PC-9 (cell line): ENCODE data around the gene DRAP1. TPM values are rescaled to one million over a fixed set of nuclear protein-coding genes. Genes with fewer than 3 reads are reported as not detected.

Experiments
- BruUV-seq: library from RNA; stranded (reverse); fragments of 400-500 nt; replicated peaks from 2 replicates; lab custom pipeline; 2021; lab: Mats Ljungman, UMichigan
- CTCF ChIA-PET: fragments of 300-600 bp; sonication (Branson Sonifier 250); formaldehyde crosslinking; loops from one replicate; lab custom pipeline; 2022; ENCODE audit warnings: antibody characterized with exemption; lab: Charles Lee
- POLR2A ChIA-PET: fragments of 300-600 bp; sonication (Branson Sonifier 250); formaldehyde crosslinking; loops from one replicate; lab custom pipeline; 2022; ENCODE audit warnings: antibody characterized with exemption; ENCODE audit not compliant: unreplicated experiment; lab: Charles Lee
- DNase-seq, 2 experiments: peaks; one replicate each; pipeline versions ENCODE4 v3.0.0 to v3.0.0-alpha.2; 2015 to 2022; ENCODE audit warnings: mixed read lengths in 1 of 2
- H2AFZ ChIP-seq: fragments of 200-600 bp; sonication (generic); 2 replicates; pipeline ENCODE4 v1.8.1; 2017; ENCODE audit warnings: antibody characterized with exemption
- H3F3A ChIP-seq: fragments of 200-600 bp; sonication (generic); 2 replicates; pipeline ENCODE4 v1.8.1; 2017; ENCODE audit warnings: antibody characterized with exemption, mild to moderate bottlenecking, low read depth; ENCODE audit not compliant: insufficient read depth
- H3K27ac ChIP-seq: fragments of 200-600 bp; sonication (generic); 2 replicates; pipeline ENCODE4 v1.6.1; 2016; ENCODE audit warnings: mixed run types
- H3K27me3 ChIP-seq: fragments of 200-600 bp; sonication (generic); 2 replicates; pipeline ENCODE4 v1.6.1; 2016; ENCODE audit warnings: low read depth, mixed run types; ENCODE audit not compliant: insufficient read depth
- H3K36me3 ChIP-seq: fragments of 200-600 bp; sonication (generic); 2 replicates; pipeline ENCODE4 v1.6.1; 2016; ENCODE audit warnings: low read depth, mixed run types
- H3K4me1 ChIP-seq: fragments of 200-600 bp; sonication (generic); replicated peaks from 2 replicates; pipeline ENCODE4 v1.6.1; 2016; ENCODE audit warnings: mixed run types; ENCODE audit not compliant: insufficient read depth
- H3K4me2 ChIP-seq: fragments of 200-600 bp; sonication (generic); 2 replicates; pipeline ENCODE4 v1.6.1; 2017; ENCODE audit warnings: mixed run types
- H3K4me3 ChIP-seq: fragments of 200-600 bp; sonication (generic); 2 replicates; pipeline ENCODE4 v1.6.1; 2016; ENCODE audit warnings: mixed run types
- H3K79me2 ChIP-seq: fragments of 200-600 bp; sonication (generic); 2 replicates; pipeline ENCODE4 v1.6.1; 2017; ENCODE audit warnings: low read depth, mixed run types
- H3K9me2 ChIP-seq: fragments of 200-600 bp; sonication (generic); 2 replicates; pipeline ENCODE4 v1.8.1; 2017; ENCODE audit warnings: mild to moderate bottlenecking; ENCODE audit not compliant: insufficient read depth
- H3K9me3 ChIP-seq: fragments of 200-600 bp; sonication (generic); 2 replicates; pipeline ENCODE4 v1.8.1; 2016; ENCODE audit warnings: low read depth; ENCODE audit not compliant: insufficient read depth
- H4K20me1 ChIP-seq: fragments of 200-600 bp; sonication (generic); 2 replicates; pipeline ENCODE4 v1.8.1; 2017; ENCODE audit not compliant: insufficient read depth
- EZH2 ChIP-seq: fragments of 200-600 bp; sonication (generic); IDR thresholded peaks from 2 replicates; pipeline ENCODE4 v1.8.0; 2017; ENCODE audit warnings: antibody characterized with exemption, low read depth
- intact Hi-C: fragments of 100-400 bp; cut with micrococcal nuclease; formaldehyde crosslinking; loops from one replicate; pipeline ENCODE4 v1.10.0; 2022; ENCODE audit not compliant: unreplicated experiment
- total RNA-seq: library from RNA; stranded (reverse); gene quantifications from 2 replicates; pipeline ENCODE4 v1.2.3, GENCODE V29; 2021
- TF ChIP-seq, protein P1 (sequence below): fragments of 200-600 bp; sonication (generic); conservative IDR thresholded peaks from 2 replicates; pipeline ENCODE4 v1.6.1; 2017; ENCODE audit warnings: mixed run types, antibody characterized with exemption, mild to moderate bottlenecking, moderate library complexity

Gene DRAP1
- total RNA-seq, 1 experiment from 2014 or later, result 220 TPM

DNA sequence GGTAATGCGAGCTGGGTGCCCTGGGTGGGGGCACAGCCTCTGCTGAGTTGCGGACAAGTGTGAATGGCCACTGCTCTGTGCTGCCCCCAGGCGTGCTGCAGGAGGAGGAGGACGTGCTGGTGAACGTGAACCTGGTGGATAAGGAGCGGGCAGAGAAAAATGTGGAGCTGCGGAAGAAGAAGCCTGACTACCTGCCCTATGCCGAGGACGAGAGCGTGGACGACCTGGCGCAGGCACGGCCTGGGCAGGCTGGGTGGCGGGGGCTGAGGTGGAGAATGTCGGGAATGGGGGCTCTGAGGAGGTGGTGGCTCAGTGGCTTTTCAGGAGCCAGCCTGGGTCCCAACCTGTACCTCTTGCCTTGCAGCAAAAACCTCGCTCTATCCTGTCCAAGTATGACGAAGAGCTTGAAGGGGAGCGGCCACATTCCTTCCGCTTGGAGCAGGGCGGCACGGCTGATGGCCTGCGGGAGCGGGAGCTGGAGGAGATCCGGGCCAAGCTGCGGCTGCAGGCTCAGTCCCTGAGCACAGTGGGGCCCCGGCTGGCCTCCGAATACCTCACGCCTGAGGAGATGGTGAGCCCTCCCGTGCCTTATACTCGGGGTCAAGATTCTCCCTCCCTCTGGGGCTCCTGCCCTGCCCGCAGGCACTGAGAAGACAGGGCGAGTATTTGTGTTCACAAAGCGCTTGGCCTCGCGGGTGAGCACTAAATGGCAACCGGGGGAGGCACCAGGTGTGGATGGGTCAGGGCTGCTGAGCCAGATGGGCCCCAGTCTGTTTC is 46.9 kb downstream of the DRAP1 start:
- CTCF ChIA-PET, result no interaction called here
- Histone ChIP-seq H3K36me3 (peaks cover 19% of the 10 kb centered on the region; the same call in 1 of the 2 replicates), H2AFZ (no peak overlapping the region), H3K27me3 (no peaks in the 10 kb centered on the region), H3K4me2 (no peak overlapping the region), H3F3A (peaks cover 4% of the 10 kb centered on the region; the same call in 1 of the 2 replicates), H3K79me2 (peaks cover 35% of the 10 kb centered on the region), H3K4me3 (no peak overlapping the region), H3K9me3 (no peaks in the 10 kb centered on the region), H3K27ac (no peak overlapping the region), H3K9me2 (no peaks in the 10 kb centered on the region), H3K4me1 (peaks cover 13% of the 10 kb centered on the region), H4K20me1 (peaks cover 17% of the 10 kb centered on the region)
- intact Hi-C loops, result no loop called here
- POLR2A ChIA-PET, result no interaction called here
- no peak for DNase-seq
- BruUV-seq, result TSS peak; percentile 9
- TF ChIP-seq, protein P1, sequence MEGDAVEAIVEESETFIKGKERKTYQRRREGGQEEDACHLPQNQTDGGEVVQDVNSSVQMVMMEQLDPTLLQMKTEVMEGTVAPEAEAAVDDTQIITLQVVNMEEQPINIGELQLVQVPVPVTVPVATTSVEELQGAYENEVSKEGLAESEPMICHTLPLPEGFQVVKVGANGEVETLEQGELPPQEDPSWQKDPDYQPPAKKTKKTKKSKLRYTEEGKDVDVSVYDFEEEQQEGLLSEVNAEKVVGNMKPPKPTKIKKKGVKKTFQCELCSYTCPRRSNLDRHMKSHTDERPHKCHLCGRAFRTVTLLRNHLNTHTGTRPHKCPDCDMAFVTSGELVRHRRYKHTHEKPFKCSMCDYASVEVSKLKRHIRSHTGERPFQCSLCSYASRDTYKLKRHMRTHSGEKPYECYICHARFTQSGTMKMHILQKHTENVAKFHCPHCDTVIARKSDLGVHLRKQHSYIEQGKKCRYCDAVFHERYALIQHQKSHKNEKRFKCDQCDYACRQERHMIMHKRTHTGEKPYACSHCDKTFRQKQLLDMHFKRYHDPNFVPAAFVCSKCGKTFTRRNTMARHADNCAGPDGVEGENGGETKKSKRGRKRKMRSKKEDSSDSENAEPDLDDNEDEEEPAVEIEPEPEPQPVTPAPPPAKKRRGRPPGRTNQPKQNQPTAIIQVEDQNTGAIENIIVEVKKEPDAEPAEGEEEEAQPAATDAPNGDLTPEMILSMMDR, result no peak
- no peak for TF ChIP-seq EZH2

DNA sequence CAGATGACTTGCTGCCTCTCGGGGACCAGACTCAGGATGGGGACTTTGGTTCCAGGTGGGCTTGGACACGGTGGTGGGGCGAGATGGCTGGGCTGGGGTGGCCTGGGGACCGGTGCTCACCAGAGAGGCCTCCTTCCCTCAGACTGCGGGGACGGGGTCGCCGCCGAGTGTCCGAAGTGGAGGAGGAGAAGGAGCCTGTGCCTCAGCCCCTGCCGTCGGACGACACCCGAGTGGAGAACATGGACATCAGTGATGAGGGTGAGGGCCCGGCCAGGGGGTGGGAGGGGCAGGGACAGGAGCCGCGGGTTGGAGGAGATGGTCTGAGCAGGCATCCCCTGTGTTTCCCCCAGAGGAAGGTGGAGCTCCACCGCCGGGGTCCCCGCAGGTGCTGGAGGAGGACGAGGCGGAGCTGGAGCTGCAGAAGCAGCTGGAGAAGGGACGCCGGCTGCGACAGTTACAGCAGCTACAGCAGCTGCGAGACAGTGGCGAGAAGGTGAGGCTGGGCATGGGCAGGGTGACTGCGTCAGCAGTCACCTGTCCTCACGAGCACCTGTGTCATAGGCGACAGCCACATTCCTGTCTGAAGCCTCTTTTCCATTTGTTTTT is 48.2 kb downstream of the DRAP1 start:
- H4K20me1 ChIP-seq, result peaks cover 17% of the 10 kb centered on the region
- BruUV-seq, result no TSS peak
- no peaks in the 10 kb centered on the region for H3K27me3 ChIP-seq
- peaks cover 13% of the 10 kb centered on the region for H3F3A ChIP-seq
- peaks cover 11% of the 10 kb centered on the region for H3K4me1 ChIP-seq
- no peak overlapping the region for H3K4me3 ChIP-seq
- ChIA-PET CTCF (interaction anchor here (0.6 kb wide), 1 partner anchor 241 kb away, joined by 8 read pairs; no protein-coding TSS in a partner anchor), POLR2A (interaction anchor here (0.6 kb wide), 1 partner anchor 267 kb away, joined by 18 read pairs; no protein-coding TSS in a partner anchor)
- H3K9me3 ChIP-seq, result no peaks in the 10 kb centered on the region
- TF ChIP-seq, protein P1, result no peak
- no peak for TF ChIP-seq EZH2
- H3K9me2 ChIP-seq, result no peaks in the 10 kb centered on the region
- no peak overlapping the region for H2AFZ ChIP-seq
- H3K36me3 ChIP-seq, result peaks cover 19% of the 10 kb centered on the region; the same call in 1 of the 2 replicates
- peaks cover 25% of the 10 kb centered on the region for H3K79me2 ChIP-seq
- H3K4me2 ChIP-seq, result no peak overlapping the region
- DNase-seq, result no peak
- H3K27ac ChIP-seq, result no peak overlapping the region
- intact Hi-C loops, result no loop called here

DNA sequence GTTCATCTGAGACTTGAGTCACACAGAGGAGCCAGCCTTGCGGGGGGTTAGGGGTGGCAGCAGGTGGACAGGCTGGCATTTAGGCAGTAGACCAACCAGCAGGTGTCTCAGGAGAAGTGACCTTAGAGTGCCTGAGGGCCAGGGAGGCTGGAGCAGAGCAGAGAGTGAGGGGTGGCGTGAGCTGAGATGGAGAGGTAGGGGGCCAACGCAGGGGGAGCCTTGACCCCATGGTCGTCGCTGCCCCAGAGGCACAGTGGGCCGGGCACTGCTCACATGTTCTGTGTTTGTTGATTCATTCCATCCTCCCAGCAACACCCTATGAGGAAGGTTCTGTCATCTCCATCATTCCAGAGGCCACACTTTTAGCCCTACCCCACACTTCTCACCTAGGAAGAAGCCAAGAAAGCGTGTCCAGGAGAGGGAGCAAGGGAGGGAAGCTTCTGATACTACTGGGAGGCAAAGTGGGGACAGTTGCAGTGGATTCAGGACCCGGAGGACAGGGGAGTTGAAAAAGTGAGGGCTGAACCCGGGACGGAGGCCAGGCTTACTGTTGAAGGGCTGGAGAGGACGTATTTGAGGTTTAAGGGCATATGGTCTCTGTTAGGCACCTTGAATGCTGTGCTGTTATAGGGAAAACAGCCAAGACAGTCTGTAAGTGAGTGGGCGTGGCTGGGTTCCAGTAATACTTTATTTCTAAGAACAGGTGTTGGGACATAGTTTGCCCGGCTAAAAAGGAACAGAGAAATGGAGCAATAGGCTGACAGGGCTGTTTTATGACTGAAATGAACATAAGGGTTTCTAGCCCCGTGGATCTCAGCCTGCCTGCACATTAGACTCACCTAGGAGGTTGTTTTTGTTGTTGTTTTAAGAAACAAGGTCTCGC is 49.6 kb downstream of the DRAP1 start:
- Histone ChIP-seq H4K20me1 (peaks cover 11% of the 10 kb centered on the region), H2AFZ (no peak overlapping the region), H3K79me2 (peaks cover 11% of the 10 kb centered on the region), H3K27ac (no peak overlapping the region), H3K9me2 (no peaks in the 10 kb centered on the region), H3K4me1 (no peaks in the 10 kb centered on the region), H3K27me3 (no peaks in the 10 kb centered on the region), H3K4me3 (no peak overlapping the region), H3K36me3 (peaks cover 28% of the 10 kb centered on the region; the same call in 1 of the 2 replicates), H3F3A (peaks cover 18% of the 10 kb centered on the region), H3K4me2 (no peak overlapping the region), H3K9me3 (no peaks in the 10 kb centered on the region)
- TF ChIP-seq EZH2, result no peak
- TF ChIP-seq, protein P1, result no peak
- intact Hi-C loops, result no loop called here
- BruUV-seq, result no TSS peak
- ChIA-PET CTCF (no interaction called here), POLR2A (no interaction called here)
- DNase-seq, result no peak
